Left cardiac atrium (tissue), 4 donors: ENCODE measurements around the gene GALNT9. TPM values are rescaled to one million over a fixed set of nuclear protein-coding genes. Genes with fewer than 3 reads are reported as not detected.
"Not testable (repeated sequence)": the region's sequence is repeated elsewhere in the genome, so short reads cannot be mapped to it uniquely, and the experiment has no call there.

Experiments used
- ATAC-seq, 2 donors: fragments of 200-7000 bp; cut with Tn5 transposase; one replicate each; pipeline ENCODE4 v1.9.1; 2020; ENCODE audit warnings: mild to moderate bottlenecking in 2 of 2, moderate library complexity in 2 of 2
- DNase-seq: peaks from one replicate; pipeline ENCODE4 v3.0.0-alpha.2; 2020
- intact Hi-C, 2 donors: fragments of 100-400 bp; cut with DNase I; formaldehyde crosslinking; loops; one replicate each; pipeline versions ENCODE4 v1.14.1 to v1.15.1; 2022 to 2023
- total RNA-seq, 2 donors: library from RNA; stranded (reverse); fragmentation: NEBNext Ultra II Directional; extraction: Animal tissue kit (Norgen Biotek cat#: 25700); gene quantifications; one replicate each; pipeline ENCODE4 v1.2.1, GENCODE V29; 2021
- donor health status: DM: no; HTN: yes; CAD: no.
- donor health status: DM: no; HTN: yes; CAD: no; lungs with severe emphysema.
- donor health status: DM: yes; HTN: yes; CAD: no.
- donor health status: Dilated cardiomyopathy.

Gene GALNT9
- total RNA-seq, 2 donors from 2014 or later: 2.6 to 2.7 TPM

GRCh38 chr12:132248453-132249167, 80.8 kb downstream of the GALNT9 start:
- ATAC-seq (no peak), DNase-seq (peak; percentile 4)
- intact Hi-C loops: no loop called here

GRCh38 chr12:132247718-132248452, 81.5 kb downstream of the GALNT9 start:
- peak; percentile 16 for DNase-seq

DNA sequence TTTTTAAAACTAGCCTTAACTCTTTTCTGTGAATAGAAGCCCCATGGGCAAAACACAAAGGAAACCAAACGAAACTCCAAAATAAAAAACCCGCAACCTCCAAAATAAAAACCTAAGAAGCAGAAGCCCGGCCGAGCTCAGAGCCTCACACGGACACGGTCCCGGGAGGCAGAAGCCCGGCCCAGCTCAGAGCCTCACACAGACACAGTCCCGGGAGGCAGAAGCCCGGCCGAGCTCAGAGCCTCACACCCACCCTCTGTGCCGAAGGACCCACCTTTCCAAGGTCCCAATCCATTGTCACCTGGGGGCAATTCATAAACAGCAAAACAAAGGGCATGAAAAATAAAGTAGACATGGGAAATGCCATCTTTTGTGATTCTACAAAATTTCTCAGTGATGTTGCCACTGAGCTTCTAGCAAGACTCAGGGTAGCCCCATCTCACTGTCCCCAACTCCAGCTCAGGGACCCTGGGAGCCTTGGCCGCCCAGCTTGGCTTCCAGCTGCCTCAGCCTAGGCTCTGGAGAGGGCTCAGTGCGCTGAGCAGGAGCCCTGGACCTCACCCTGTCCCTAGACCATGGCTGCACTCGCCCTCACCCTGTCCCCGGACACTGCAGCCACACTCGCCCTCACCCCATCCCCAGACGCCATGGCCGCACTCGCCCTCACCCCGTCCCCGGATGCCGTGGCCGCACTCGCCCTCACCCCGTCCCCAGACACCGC, 82.2 kb downstream of the GALNT9 start:
- ATAC-seq (no peak), DNase-seq (peak; percentile 1)
- intact Hi-C loops: no loop called here

More at GRCh38 chr12:132247718-132248452, 81.5 kb downstream of the GALNT9 start:
- ATAC-seq: no peak
- intact Hi-C loops: no loop called here

DNA sequence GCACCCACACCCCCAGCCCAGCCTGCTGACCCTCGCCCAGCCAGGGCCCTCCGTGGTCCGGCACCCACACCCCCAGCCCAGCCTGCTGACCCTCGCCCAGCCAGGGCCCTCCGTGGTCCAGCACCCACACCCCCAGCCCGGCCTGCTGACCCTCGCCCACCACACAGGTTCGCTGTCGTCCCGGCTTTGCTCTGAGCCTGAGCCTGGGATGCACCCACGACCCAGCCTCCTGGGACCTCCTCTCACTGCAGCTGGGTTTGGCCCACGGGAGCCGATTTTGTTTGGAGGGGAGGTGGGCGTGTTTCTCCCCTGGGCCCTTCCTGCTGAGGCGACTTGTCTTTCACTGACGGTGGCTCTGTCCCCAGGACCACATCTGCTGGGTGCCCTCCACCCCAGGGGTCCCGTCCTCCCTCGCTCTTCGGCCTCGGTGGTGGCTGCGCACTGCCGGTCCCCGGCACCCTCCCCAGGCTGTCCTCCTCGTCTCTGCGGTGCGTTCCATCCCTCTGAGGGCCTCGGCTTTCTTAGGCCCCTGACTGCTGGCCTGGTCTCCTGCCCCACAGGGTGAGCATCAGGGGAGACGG, 83.8 kb downstream of the GALNT9 start:
- no peak for ATAC-seq
- intact Hi-C loops: no loop called here
- DNase-seq: no peak

- intact Hi-C loops: no loop called here
- DNase-seq: no peak
- ATAC-seq: no peak
Measured at GRCh38 chr12:132244724-132245295, 84.6 kb downstream of the GALNT9 start.

- DNase-seq (no peak), ATAC-seq (no peak)
- intact Hi-C loops: no loop called here
Measured at GRCh38 chr12:132243596-132244310, 85.6 kb downstream of the GALNT9 start.

- DNase-seq, intact Hi-C loops: not testable (repeated sequence)
Measured at GRCh38 chr12:132243171-132243570, 86.2 kb downstream of the GALNT9 start.

GRCh38 chr12:132240669-132241007, 88.8 kb downstream of the GALNT9 start:
- intact Hi-C loops, DNase-seq, ATAC-seq: not testable (repeated sequence)

More at GRCh38 chr12:132243171-132243570, 86.2 kb downstream of the GALNT9 start:
- ATAC-seq: not testable (repeated sequence)

DNA sequence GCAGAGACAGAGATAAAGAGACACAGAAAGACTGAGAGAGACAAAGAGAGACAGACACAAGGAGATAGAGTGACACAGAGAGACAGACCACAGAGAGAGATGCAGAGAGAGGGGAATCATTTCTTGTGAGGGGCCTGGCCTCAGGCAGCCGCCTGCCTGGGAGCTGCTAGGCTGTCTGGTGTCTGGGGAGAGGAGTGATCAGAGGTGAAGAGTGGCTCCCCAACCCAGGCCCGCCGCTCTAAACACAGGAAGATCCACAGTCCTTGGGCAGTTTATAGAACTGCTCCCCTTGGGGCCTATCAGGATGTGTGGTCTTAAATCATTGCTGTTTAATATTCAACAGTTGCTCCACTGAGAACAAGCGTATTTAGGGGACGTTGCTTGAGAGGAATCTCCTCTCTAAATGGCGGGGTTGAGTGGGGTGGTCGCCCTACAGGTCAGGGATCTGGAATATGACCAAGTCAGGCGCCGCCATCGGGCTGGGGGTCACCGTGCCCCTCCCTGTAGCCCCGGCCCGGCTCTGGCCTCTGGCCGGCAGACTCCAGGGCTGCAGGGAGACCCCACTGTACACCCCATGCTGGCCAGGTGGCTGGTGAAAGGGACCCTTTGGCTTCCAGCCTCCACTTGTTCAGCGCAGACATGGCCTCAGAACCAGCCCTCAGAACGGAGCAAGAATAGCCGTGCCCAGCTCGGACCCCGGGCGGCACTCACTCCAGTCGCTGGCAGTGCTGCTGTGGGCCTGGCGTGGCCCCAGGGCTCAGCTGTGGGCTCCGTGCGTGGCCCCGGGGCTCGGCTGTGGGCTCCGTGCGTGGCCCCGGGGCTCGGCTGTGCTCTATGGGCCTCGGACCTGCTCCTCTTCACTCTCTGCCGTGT, 89.4 kb downstream of the GALNT9 start:
- intact Hi-C loops: no loop called here
- peak; percentile 17 for DNase-seq
- no peak for ATAC-seq

GRCh38 chr12:132239392-132239791, 90.0 kb downstream of the GALNT9 start:
- DNase-seq (no peak), ATAC-seq (no peak)
- intact Hi-C loops: no loop called here

- no peak for ATAC-seq
- no peak for DNase-seq
- intact Hi-C loops: no loop called here
Measured at GRCh38 chr12:132238884-132239283, 90.5 kb downstream of the GALNT9 start.

GRCh38 chr12:132238488-132238854, 90.9 kb downstream of the GALNT9 start:
- DNase-seq: peak; percentile 19
- intact Hi-C loops: no loop called here
- peak in 1 of 2 donors; percentile 35 for ATAC-seq

GRCh38 chr12:132237772-132238487, 91.5 kb downstream of the GALNT9 start:
- ATAC-seq (no peak), DNase-seq (peak; percentile 17)
- intact Hi-C loops: no loop called here

- intact Hi-C loops: no loop called here
Measured at GRCh38 chr12:132236930-132237771, 92.2 kb downstream of the GALNT9 start.

GRCh38 chr12:132236129-132236929, 93.1 kb downstream of the GALNT9 start:
- intact Hi-C loops: no loop called here
- ATAC-seq (peak in 1 of 2 donors; percentile 19), DNase-seq (no peak)

More at GRCh38 chr12:132236930-132237771, 92.2 kb downstream of the GALNT9 start:
- DNase-seq: no peak
- no peak for ATAC-seq
